NCI-H2196 (cell line): ENCODE data around the gene ADCY1.

Experiments
- DNase-seq: peaks from one replicate; lab custom pipeline; 2025; ENCODE audit not compliant: unreplicated experiment; lab: John Stamatoyannopoulos, UW

Gene ADCY1

GRCh38 chr7:45592230-45592991 is 18.2 kb downstream of the ADCY1 start:
- DNase-seq = no peak

- DNase-seq = no peak
Measured at GRCh38 chr7:45593121-45593541, 19.0 kb downstream of the ADCY1 start.

DNA sequence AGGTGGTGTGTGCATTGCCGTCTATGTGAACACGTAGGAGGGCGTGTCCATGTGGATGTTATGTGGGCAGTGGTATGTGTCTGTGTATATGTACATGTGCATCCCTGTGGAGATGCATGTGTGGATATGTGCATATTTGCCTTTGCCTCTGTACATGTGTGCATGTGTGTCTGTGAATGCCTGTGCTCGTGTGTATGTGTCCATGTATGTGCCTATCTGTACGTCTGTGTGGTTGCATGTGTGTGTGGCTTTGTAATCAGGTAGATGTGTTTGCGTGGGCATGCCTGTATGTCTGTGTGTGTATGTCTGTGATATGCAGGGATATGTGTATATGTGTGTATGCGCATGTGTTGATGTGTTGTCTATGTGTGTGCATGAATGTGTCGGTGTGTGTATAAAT is 19.7 kb downstream of the ADCY1 start:
- DNase-seq = no peak

DNA sequence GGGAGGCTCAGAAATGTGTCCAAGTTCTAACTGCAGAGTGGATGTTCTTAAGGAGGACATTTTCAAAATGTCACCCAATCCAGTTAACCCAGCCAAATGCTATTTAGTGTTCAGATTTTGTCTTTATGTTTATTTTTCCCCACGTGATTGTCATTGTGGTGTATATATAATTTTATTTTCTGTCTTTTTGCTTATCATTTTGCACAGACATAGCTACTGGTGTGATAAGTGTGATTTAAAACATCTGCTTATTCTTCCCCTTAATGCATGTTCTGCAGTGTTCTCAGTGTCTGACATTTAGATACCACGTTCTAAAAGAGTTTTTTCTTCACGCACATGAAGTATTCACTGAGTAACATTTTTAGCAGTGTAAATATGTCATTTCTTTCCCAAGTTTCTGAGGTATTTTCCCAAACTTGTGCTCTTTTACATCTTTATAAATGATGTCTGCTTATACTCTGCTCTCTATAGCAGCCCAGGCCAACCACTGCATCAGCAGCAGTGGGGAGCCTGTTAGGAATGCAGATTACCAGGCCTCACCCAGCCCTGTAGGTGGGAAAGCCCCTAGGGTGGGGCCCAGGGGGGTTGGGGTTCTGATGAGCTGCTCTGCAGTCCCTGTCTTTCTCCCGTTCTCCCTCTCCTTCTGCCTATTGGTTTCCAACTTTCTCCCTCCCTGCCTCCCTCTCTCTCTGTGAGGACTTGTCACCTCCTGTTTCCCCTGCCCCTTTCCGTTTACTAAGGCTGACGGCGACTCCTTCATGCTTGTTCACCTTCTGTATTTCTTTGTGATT is 20.8 kb downstream of the ADCY1 start:
- no peak for DNase-seq

GRCh38 chr7:45595809-45596664 is 21.9 kb downstream of the ADCY1 start:
- DNase-seq = no peak

- no peak for DNase-seq
Measured at GRCh38 chr7:45596665-45597095, 22.5 kb downstream of the ADCY1 start.

- DNase-seq = no peak
Measured at GRCh38 chr7:45597286-45597984, 23.3 kb downstream of the ADCY1 start.

GRCh38 chr7:45598886-45599520 is 24.8 kb downstream of the ADCY1 start:
- no peak for DNase-seq

DNA sequence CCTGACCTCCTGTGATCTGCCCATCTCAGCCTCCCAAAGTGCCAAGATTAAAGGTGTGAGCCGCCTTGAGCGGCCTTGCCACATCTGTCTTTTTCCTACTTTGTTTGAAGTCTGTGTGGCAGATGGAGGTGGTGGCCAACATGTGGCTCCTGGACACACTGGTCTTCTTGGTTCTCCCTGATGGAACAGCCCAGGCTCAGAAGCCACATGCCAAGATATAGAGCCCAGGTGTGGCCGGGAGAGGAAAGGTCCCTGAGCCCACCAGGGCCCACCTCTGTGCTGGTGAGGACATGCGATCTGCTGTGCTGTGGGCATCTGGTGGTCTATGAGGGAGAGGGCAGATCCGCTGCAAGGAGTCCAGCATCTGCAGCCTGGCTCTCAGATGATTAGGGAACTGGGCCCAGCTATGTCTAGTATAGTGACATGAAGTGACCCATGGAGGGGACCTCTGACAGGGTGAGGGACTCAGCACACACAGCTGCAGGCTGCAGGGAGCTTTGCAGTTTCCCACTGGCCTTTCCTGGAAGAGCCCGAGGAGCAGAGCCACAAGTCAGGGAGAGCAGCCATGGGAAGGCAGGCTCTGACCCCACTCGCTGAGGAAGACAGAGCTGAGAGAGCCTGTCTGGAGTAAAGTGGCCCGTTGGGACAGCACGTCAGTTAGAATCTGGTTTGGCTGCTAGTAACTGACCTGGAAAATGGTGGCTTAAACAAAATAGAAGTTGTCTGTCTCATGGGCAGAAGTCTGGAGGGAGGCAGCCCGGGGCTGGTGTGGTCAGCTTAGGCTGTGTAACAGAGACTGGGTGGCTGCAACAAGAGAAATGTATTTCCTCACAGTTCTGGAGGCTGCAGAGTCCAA is 25.9 kb downstream of the ADCY1 start:
- DNase-seq = no peak

DNA sequence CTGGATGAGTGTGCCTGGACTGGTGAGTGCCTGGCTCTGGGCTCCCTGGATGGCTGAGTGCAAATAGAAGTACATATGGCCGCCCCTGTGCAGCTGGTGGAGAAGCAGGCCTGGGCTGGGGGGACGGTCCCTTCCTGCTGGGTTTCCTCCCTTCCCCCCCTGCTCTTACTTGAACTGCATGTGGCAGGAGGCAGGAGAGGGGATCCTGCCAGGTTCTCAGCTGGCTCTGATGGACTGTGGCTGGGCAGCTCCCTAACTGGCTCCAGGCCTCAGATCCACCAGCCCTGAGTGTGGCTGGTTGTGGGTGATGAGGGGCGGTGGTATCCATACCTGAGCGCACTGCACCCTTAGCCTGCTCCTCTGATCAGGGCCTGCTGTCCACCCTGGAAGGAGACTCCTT is 26.9 kb downstream of the ADCY1 start:
- no peak for DNase-seq

DNA sequence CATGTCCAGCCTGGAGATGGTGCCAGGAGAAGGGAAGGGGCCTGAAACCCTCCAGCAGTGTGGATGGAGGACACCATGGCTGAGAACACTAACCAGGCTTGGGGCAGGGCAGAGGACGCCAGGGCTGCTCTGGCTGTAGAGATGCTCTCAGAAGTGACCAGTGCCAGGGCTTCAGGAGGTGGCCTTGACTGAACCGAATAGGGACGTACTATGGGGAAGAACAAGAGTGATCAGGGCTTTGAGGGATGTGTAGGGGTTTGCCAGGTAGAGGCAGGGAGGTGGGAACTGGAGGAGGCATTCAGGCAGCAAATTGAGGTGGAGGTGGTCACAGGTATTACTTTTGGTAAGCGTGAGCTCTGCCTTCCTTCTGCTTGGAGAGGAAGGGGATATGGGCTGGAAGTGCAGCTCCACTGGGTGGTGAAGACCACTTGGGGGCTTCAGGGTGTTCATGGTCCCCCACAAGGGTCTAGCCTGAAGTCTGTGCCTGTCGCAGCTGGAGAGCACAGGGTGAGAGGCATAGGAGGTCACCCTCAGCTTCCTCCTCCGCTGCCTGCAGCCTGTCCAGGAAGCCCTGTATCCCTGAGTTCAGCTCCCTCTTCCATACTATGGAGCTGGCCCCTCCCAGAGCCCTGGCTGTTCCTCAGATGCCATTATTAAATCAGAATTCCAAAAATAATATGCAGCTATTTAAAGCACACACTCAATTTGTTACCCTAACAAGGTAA is 27.8 kb downstream of the ADCY1 start:
- no peak for DNase-seq

GRCh38 chr7:45606050-45606449 is 31.9 kb downstream of the ADCY1 start:
- DNase-seq = no peak

DNA sequence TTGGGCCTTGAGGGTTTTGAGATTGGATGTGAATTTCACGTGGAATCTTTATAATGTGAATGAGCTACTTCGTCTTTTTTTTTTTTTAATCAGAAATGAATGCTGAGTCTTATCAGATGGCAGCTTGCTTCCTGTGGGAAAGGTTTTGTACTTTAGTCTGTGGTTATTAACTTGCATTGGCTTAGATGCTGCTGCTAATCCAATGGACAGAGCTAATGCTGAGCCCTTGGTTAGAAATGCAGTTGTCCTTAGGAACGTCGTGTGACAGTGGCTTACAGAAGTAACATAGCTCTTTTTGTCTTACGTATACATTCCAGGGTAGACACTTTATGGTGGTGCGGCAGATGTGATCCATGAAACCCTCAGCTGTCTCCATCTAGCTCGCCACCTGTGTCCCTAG is 32.8 kb downstream of the ADCY1 start:
- DNase-seq = no peak

- DNase-seq = no peak
Measured at GRCh38 chr7:45609180-45609579, 35.0 kb downstream of the ADCY1 start.

GRCh38 chr7:45610019-45610418 is 35.9 kb downstream of the ADCY1 start:
- DNase-seq = no peak

DNA sequence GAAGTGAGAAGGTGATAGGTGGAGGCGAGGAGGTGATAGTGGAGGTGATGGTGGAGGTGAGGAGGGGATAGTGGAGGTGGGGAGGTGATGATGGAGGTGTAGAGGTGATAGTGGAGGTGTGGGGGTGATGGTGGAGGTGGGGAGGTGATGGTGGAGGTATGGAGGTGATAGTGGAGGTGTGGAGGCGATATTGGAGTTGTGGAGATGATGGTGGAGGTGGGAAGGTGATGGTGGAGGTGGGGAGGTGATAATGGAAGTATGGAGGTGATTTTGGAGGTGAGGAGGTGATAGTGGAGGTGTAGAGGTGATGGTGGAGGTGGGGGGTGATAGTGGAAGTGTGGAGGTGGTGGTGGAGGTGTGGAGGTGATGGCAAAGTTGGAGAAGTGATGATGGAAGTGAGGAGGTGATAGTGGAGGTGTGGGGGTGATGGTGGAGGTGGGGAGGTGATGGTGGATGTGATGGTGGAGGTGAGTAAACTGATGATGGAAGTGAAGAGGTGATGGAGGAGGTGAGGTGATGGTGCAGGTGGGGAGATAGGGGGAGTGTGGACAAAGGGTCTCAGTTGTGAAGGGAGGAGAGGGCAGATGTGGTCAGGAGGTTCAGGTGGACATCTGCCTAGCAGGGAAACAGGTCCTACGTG is 36.6 kb downstream of the ADCY1 start:
- DNase-seq = no peak

DNA sequence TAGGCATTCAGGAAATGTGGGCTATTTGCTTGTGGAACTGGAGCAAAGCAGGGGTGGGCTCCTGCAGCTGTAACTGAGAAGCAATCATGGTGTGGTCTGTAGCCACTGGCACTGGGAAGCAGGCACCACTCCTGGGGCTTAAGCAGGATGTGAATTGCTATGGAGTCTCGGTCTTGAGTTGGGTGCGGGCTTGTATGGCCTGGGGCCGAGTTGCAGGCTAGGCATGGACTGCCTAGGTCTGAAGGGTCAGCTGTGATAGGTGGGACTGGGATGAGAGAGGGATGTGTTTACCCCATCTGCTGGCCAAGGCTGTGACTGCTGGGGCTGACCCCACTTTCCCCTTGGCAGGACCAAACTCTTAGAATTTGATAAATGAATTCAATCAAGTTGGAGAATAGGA is 43.0 kb downstream of the ADCY1 start:
- no peak for DNase-seq

GRCh38 chr7:45622058-45622457 is 47.9 kb downstream of the ADCY1 start:
- no peak for DNase-seq
